ENCODE data around the gene FASTK.
"Not testable (repeated sequence)": the region's sequence is repeated elsewhere in the genome, so short reads cannot be mapped to it uniquely, and the experiment has no call there.

The FASTK gene

DNA sequence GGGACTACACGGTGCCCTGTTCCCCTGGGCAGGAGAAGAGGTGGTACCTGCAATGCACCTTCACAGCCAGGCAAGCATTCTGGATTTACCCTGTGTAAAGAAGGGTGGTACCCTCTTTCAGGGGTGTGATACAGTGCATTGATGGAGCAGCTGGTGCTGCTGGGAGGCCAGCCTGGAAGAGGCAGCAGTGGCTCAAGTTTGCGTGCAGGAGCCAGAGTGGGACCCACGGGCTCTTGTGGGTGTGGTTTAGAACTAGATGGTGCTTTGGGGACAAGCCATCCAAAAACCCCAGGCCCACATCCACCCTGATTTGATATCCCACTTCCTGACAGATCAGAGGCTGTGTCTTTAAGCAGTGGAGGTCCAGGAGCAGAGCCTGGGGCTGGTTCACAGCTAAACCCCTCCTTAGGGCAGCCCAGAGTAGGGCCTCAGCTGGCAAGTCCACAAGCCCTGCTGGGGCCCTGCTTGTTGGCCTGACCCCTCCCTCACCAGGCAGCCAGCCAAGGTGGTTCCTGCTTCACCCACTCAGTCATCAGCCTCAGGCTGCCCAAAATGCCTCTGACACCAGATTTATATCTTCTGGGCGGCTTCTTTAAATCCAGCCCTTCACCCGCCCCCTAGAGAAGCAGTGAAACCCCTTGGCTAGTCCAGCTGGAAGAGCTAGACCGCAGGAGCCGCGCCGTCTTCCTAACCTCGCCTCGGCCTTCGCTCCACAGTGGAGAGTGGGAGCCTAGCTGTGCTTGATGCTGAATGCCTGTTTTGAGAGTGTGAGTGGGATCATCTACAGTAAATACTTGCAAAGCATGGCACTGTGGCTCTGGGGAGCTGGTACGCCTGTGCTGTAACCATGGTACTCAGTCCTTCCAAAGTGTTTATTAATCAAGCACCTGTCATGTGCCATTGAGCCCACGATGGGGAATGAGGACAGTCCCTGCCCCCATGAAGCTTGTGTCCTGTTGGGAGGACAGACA is 33.7 kb downstream of the FASTK start:
- no peak for DNase-seq (ENCODE audit: low spot score)

DNA sequence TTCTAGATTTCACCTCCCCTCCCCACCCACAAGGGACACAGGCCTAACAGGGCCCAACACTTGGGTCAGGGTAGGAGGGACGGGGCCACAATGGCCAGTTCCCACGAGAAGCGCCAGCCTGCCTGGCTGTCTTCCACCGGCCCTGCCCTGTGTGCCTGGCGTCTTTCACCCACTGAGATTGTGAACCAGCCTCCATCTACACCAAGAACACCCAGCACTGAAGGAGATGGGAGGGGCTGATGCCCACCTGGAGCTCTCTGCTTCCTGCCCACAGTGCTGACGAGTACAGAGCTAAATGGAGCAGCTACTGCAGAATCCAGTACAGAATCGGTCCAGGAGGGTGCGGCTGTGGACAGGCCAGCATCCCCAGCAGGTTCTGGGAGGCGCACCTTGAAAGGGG is 34.6 kb downstream of the FASTK start:
- no peak for DNase-seq (ENCODE audit: low spot score)

DNA sequence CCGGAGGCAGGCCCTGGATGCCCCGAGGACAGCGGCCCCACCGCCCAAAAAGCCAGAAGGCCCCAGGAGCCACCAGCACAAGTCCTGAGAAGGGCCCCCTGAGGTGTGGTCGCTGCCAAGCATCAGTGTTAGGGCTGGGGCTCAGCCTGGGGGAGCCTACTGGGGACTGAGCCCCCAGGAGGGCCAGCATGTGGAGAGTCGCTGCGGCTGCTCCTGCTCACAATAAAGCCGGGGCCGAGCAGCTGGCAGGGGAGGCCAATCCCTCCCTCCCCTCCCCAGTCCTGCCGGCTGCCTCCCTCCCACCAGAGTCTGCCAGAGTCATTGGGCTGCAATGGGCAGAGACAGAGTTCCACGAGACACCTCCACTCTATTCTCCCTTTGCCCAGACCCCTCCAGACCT is 35.3 kb downstream of the FASTK start:
- DNase-seq (ENCODE audit: low spot score) = no peak

DNA sequence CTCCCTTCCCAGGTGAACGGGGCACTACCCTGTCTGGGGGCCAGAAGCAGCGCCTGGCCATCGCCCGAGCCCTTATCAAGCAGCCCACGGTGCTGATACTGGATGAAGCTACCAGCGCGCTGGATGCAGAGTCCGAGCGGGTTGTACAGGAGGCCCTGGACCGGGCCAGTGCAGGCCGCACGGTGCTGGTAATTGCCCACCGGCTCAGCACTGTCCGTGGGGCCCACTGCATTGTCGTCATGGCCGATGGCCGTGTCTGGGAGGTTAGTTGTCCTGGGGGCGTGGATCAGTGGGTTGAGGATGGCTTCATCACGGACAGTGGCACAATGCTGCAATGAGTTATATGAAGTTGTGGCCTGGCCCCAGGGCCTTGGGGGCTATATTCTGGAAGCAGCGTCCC is 36.6 kb downstream of the FASTK start:
- no peak for DNase-seq (ENCODE audit: low spot score)

DNA sequence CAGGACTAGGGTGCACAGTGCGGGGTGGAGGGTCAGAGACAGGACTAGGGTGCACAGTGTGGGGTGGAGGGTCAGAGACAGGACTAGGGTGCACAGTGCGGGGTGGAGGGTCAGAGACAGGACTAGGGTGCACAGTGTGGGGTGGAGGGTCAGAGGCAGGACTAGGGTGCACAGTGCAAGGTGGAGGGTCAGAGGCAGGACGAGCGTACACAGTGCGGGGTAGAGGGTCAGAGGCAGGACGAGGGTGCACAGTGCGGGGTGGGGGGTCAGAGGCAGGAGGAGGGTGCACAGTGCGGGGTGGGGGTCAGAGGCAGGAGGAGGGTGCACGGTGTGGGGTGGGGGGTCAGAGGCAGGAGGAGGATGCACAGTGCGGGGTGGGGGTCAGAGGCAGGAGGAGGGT is 37.2 kb downstream of the FASTK start:
- DNase-seq (ENCODE audit: low spot score) = not testable (repeated sequence)

DNA sequence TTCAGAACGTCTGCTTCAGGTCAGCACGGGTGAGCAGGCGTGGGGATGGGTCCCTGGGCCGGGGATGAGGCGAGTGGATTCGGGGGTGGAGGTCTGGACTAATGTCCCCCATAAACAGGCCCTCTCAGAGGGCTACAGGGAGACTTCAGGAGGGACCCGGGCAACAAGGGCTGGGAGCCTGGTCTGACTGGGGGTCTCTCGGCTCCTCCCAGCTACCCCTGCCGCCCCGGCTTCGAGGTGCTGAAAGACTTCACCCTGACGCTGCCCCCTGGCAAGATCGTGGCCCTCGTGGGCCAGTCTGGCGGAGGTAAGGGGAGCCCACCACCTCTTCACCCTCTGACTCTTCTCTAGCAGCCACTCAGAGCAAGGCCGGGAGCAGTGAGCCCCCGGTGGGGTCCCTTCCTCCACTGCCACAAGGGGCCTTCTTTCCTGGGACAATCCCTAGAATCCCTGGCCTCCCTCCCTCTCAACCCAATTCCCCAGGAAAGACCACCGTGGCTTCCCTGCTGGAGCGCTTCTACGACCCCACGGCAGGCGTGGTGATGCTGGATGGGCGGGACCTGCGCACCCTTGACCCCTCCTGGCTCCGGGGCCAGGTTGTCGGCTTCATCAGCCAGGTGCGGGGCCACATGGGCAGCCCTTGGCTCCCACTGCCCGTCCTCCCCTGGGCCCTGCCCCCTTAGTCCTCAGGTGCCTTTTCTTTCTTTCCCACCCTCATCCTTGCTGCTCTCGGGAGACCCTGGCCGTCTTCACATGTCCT is 39.8 kb downstream of the FASTK start:
- no peak for DNase-seq (ENCODE audit: low spot score)

DNA sequence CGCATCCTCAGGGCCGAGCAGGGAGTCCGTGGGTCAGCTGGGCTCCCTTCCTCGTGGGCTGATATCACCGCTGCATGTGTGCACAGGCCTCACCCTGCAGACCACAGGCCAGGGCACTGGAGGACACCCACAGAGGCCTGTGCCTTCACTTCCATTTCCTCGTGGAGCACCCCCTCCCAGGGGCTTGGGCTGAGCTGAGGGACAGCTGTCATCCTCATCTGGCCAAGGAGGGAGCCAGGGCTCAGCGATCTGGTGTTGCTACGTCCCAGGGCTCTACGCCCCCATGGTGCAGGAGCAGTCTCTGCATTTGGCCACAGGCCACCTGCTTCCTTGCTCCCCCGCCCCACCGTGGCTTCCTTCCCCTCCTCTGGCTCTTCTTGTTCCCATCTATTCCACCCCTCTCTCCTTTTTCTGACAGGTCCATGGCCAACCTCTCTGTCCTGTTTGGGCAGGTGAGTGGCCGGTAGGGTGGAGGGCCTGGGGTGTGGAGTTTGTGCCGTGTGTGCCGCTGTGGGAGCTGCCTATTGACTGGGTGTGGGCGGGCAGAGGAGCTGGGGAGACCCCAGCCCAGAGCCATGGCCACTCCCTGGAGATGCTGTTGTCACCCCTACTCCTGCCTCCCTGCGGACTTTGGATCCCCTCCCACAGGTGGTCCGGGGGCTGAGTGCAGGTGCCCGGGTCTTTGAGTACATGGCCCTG is 40.6 kb downstream of the FASTK start:
- DNase-seq (ENCODE audit: low spot score) = no peak

DNA sequence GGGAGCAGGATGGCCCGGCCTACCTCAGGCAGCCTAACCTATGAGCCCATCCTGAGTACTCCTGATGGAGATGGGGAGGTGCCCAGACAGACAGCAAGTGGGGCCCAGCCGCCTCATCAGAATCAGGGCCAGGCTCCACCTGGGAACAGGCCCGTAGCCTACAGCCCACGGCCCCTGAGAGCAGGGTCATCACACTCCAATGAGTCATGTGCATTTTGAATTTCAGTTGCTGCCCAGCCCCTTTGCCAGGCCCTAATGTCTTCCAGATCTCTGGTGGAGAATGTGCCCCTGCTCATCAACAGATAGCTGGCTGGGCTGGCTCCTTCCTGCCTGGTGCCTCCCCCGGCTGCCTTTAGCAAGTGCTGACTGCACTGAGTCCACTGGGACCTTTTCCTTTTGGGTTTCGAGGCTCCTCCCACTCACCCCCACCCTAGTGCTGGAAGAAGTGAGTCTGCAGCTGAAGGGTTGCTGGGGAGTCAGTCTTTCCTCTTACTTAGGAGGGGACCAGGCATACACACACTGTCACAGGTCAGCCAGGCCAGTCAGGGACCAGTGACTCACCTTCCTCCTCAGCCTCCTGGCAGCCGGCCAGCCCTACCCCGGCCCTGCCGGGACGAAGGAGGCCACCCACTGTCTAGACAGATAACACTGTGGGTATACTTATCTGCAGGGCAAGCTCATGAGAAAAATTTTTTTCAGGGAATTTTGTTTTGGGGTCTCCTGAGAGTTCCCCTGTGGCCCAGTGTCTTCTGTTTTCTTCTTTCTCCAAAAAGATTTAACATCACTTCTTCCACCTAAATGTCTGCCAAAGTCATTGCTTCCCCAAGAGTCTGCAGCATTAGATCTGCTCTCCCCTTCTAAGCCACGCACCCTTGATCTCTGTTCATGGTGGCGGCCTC is 41.4 kb downstream of the FASTK start:
- DNase-seq (ENCODE audit: low spot score) = peak; percentile 51

DNA sequence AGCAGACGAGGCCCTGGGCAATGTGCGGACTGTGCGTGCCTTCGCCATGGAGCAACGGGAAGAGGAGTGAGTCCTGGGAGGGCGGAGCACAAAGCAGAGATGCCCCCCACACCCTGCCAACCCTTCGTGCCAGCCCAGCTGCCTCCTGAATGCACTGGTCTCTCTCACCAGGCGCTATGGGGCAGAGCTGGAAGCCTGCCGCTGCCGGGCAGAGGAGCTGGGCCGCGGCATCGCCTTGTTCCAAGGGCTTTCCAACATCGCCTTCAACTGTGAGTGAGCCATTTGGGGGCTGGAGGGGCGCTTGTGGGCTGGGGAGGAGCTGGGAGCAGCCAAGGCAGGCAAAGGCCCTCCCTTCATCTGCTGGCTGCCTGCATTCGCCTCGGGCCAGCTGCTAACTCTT is 44.7 kb downstream of the FASTK start:
- DNase-seq (ENCODE audit: low spot score) = no peak

DNA sequence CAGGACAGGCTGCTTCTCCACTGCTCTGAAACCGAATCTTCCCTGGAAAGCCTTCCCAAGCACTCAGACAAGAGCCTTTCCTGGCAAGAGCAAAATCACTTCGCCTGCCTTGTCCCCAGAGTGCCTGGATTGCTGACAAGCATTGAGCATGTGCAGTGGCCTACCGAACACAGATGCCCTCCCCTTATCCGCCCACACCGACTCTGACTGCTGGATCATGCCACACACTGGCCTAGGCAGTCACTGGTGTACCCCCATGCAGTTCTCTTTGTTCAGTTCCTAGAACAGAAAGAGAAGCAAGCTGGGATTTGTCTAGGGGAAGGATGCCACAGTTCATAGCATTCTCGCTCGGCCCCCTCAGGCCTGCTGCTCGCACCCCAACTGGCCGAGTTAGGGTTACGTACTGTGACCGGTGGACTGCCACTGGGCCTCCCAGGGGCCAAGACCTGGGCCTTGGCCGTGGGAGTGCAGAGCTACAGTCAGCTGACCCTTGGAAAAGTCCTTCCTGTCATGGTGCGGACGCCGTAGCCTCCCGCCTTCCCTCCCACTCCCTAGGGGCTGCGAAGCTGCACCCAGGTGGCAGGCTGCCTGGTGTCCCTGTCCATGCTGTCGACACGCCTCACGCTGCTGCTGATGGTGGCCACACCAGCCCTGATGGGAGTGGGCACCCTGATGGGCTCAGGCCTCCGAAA is 45.4 kb downstream of the FASTK start:
- no peak for DNase-seq (ENCODE audit: low spot score)

DNA sequence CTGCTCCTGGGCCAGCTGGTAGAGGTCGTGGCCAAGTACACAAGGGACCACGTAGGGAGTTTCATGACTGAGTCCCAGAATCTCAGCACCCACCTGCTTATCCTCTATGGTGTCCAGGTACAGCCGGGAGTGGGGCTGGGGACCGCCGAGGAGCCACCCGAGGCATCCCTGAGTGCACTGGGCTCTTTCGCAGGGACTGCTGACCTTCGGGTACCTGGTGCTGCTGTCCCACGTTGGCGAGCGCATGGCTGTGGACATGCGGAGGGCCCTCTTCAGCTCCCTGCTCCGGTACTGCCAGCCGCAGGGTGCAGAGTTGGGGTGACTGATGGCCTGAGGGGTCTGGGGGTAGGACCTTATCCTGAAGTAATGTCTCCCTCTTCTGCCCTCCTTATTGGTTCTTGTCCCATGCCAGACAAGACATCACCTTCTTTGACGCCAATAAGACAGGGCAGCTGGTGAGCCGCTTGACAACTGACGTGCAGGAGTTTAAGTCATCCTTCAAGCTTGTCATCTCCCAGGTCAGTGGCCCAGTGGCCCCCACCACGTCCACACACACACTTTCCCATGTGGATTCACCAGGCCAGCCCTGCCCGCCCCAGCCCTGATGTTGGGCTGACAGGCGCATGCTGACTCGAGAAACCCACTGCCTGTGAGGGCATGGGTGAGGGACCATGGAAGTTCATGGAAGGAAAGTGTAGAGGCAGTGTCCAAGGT is 46.1 kb downstream of the FASTK start:
- no peak for DNase-seq (ENCODE audit: low spot score)

DNA sequence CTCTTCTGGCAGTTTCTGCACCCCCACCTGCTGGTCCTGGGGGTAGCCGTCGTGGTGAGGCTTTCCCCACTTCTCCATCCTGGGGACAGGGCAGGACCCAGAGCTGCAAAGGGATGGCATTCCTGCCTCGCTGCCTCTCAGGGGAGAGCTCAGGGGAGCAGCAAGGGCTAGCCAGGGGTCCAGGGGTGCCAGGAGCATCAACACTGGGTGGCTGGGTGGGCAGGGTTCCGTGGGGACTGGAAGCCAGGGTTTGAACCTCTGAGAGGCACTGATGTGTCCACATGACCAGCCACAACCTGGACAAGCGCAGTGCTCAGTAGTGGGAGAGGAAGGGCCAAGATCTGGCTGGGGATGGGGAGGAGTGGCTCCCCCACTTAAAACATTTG is 46.8 kb downstream of the FASTK start:
- no peak for DNase-seq (ENCODE audit: low spot score)

DNA sequence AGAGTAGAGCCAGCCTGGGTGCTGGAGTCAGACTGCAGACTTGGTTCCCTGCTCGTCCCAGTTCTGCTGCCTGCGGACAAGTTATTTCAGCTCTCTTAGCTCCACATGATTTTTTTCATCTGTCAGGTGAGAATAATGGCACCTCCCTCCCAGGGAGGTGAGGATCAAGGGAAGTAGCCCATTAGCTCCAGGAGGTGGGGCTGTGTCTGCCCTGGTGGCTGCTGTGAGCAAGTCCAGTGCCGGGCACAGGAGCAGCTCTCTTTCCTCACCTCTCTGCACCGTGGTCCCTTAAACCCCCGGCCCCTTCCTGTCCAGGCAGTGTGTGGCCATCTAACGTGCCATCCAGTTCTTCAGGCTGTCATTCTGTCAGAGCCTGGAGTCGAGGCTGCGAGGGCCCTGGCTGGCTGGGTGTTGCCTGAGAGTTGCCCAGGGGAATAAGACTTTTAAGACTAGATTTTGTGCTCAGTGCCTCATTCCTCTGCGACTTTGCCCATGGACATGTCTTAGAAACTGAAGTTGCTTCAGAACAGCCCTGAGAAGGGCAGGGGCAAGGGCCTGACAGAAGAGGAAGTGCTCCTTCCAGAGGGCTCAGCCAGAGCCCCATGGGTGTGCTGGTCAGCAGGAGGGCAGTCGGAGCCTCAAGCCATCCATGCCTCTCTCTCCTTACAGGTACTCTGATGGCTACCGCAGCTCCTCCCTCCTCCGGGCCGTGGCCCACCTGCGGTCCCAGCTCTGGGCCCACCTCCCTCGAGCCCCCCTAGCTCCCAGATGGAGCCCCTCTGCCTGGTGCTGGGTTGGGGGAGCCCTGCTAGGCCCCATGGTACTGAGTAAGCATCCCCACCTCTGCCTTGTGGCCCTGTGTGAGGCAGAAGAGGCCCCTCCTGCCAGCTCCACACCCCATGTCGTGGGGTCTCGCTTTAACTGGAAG is 47.4 kb downstream of the FASTK start:
- no peak for DNase-seq (ENCODE audit: low spot score)

DNA sequence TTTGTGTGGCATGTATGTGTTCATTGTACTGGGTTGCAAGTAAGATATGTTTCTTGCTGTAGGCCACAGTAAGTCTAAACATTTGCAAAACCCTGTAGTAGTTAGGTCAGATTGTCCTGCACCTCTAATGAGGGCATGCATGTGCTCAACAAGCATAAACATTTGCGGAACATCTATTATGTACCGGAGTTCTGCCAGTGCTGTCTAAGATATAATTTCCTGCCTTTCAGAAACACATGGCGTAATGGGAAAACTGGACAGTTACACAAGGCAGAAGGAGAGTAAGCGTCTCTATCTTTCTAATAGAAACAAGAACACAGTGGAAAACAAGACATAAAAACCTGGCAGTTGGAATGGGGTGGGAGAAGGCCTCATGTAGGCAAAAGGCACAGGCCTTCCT is 49.6 kb downstream of the FASTK start:
- DNase-seq (ENCODE audit: low spot score) = no peak

DNA sequence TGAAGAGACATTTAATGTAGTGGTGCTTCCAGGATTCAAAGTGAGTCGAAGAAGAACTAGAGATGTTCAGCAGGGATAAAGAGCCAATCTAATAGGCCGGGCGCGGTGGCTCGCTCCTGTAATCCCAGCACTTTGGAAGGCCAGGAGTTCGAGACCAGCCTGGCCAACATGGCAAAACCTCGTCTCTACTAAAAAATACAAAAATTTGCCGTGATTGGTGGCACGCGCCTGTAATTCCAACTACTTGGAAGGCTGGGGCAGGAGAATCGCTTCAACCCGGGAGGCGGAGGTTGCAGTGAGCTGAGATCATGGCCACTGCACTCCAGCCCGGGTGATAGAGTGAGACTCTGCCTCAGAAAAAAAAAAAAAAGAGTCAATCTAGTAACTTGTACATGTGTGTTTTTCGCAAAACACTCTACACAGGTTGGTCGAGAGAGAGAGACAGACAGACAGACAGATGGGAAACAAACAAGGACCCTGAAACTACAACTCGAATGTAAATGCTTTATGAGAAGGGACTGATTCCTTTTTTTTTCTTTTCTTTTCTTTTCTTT is 51.6 kb downstream of the FASTK start:
- no peak for DNase-seq (ENCODE audit: low spot score)

DNA sequence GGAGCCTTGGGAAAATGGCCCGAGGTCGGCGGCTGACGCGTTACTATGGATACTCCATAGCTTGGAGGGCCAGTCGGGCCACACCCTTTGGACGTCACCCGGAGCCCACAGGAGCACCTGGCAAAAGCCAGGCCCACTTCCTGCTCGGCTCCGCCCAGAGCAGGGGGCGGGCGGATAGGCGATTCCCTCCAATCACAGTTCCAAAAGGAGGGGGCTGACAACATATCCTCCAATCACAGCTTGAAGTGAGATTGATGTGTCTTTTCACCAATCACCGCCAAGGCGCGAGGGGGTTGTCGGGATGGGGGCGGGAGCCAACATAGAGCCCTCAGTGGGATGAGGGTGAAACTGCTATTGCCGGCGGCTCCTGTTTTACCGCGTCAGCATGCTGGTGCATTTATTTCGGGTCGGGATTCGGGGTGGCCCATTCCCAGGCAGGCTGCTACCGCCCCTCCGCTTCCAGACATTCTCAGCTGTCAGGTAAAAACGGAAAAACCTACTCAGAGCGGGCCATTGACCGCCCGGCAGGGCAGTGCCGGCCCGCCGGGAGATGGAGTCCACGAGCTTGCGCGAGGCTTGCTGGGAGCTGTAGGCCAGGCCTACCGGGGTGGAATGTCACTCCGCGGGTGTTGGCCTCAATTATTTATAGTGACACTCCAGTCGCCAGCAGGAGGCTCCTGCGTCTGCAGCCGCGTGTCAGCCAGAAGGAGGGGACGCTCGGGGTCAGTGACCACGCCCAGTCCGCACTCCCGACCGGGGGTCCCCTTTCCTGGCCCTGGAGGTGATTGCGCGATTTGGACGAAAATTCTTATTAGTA is 52.3 kb downstream of the FASTK start, which contains the start of gene ABCB8:
Gene ABCB8 (plus strand): TSS at position 320 of the 817 bp plus-strand sequence. CDS start 66 bp downstream, at position 386.
- peak; percentile 100 for DNase-seq (ENCODE audit: low spot score)

DNA sequence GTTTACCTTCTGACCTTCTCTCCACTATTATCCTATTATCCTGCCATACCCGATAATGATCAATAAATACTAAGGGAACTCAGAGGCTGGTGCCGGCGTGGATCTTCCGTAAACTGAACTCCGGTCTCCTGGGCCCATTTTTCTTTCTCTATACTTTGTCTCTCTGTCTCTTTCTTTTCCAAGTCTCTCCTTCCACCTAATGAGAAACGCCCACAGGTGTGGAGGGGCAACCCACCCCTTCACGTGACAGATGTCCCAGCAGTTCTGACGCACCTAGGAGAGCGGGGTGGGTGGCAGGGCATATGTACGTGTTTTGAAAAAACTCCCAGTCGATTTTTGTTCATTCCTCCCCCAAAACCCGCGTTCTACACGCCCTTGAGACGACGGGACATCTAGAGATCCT is 52.9 kb downstream of the FASTK start:
- not testable (repeated sequence) for DNase-seq (ENCODE audit: low spot score)
